Gastrocnemius medialis (tissue), 4 donors: ENCODE results near the gene H19. TPM values are rescaled to one million over a fixed set of nuclear protein-coding genes. Genes with fewer than 3 reads are reported as not detected.

ENCODE experiments used
- ATAC-seq, 2 donors: fragments of 150-250 bp; one replicate each; pipeline ENCODE4 v1.9.1; 2016
- DNase-seq, 2 donors: peaks; one replicate each; pipeline ENCODE4 v3.0.0-alpha.2; 2019
- H3K27ac ChIP-seq, 4 donors: fragments of 200-600 bp; sonication (generic); 1 replicate in 1 of 4; 2 replicates in 3 of 4; pipeline ENCODE4 v1.5.1; 2016 to 2018; ENCODE audit warnings: mild to moderate bottlenecking in 2 of 4, moderate library complexity in 1 of 4
- H3K27me3 ChIP-seq, 3 donors: fragments of 200-600 bp; sonication (generic) in 2 of 3; 1 replicate in 1 of 3; 2 replicates in 2 of 3; pipeline versions ENCODE4 v1.5.1 to v1.6.0; 2016 to 2019; ENCODE audit warnings: mild to moderate bottlenecking in 1 of 3, moderate library complexity in 1 of 3
- H3K36me3 ChIP-seq, 2 donors: fragments of 200-600 bp; sonication (generic) in 1 of 2; one replicate each; pipeline ENCODE4 v1.5.1; 2017 to 2018
- H3K4me1 ChIP-seq, 2 donors: fragments of 200-600 bp; sonication (generic) in 1 of 2; one replicate each; pipeline ENCODE4 v1.5.1; 2016 to 2017; ENCODE audit warnings: mild to moderate bottlenecking in 2 of 2
- H3K4me3 ChIP-seq, 4 donors: fragments of 200-600 bp; sonication (generic) in 3 of 4; 1 replicate in 1 of 4; 2 replicates in 3 of 4; pipeline ENCODE4 v1.5.1; 2016 to 2019; ENCODE audit warnings: mild to moderate bottlenecking in 2 of 4
- H3K9me3 ChIP-seq, 3 donors: fragments of 200-600 bp; sonication (generic) in 2 of 3; 1 replicate in 1 of 3; 2 replicates in 2 of 3; pipeline ENCODE4 v1.5.1; 2016 to 2019
- POLR2A ChIP-seq, 2 donors: fragments of 450-650 bp; IDR thresholded peaks; one replicate each; pipeline ENCODE4 v1.6.1; 2017; ENCODE audit warnings: antibody characterized with exemption in 2 of 2, mild to moderate bottlenecking in 2 of 2, moderate library complexity in 2 of 2
- in situ Hi-C, 4 donors: fragments of 200-750 bp; cut with MboI; loops; one replicate each; pipeline versions ENCODE4 v1.15.0 to v1.8.0; 2017; ENCODE audit warnings: low sequenced_read_pairs in 4 of 4
- intact Hi-C: fragments of 100-400 bp; cut with DNase I; formaldehyde crosslinking; loops from one replicate; pipeline ENCODE4 v1.15.1; 2023; ENCODE audit warnings: low total_unique reads
- total RNA-seq, 4 donors: library from RNA; depleted of rRNA; stranded (reverse); fragments of >200 nt; gene quantifications; one replicate each; pipeline versions ENCODE4 v1.1.0 to v1.2.3, GENCODE V29; 2016
- TF ChIP-seq, protein P1 (sequence below), 5 experiments: fragments of 450-650 bp in 3 of 5; fragments of 200-600 bp in 2 of 5; sonication (generic) in 2 of 5; IDR thresholded peaks in 4 of 5; conservative IDR thresholded peaks in 1 of 5; 1 replicate in 4 of 5; 2 replicates in 1 of 5; pipeline ENCODE4 v1.5.1; 2016 to 2019; ENCODE audit warnings: antibody characterized with exemption in 5 of 5, mild to moderate bottlenecking in 3 of 5, moderate library complexity in 3 of 5

The H19 gene
- total RNA-seq, result 1,000 to 10,000 TPM; 1,088 to 2,877 (median 2,059) TPM

- ATAC-seq (peak; percentile 37 to 41), DNase-seq (no peak)
- Histone ChIP-seq H3K4me1 (no peaks in the 10 kb centered on the region), H3K4me3 (no peak within 1 kb of the TSS), H3K36me3 (no peaks in the 10 kb centered on the region), H3K27ac (no peak within 1 kb of the TSS), H3K27me3 (no peaks in the 10 kb centered on the region), H3K9me3 (no peaks in the 10 kb centered on the region)
- intact Hi-C loops (no loop called here), in situ Hi-C loops (no loop called here)
- TF ChIP-seq, protein P1, sequence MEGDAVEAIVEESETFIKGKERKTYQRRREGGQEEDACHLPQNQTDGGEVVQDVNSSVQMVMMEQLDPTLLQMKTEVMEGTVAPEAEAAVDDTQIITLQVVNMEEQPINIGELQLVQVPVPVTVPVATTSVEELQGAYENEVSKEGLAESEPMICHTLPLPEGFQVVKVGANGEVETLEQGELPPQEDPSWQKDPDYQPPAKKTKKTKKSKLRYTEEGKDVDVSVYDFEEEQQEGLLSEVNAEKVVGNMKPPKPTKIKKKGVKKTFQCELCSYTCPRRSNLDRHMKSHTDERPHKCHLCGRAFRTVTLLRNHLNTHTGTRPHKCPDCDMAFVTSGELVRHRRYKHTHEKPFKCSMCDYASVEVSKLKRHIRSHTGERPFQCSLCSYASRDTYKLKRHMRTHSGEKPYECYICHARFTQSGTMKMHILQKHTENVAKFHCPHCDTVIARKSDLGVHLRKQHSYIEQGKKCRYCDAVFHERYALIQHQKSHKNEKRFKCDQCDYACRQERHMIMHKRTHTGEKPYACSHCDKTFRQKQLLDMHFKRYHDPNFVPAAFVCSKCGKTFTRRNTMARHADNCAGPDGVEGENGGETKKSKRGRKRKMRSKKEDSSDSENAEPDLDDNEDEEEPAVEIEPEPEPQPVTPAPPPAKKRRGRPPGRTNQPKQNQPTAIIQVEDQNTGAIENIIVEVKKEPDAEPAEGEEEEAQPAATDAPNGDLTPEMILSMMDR (IDR thresholded peaks at IDR 0.05 in 4 of 5, conservative IDR thresholded peaks at IDR 0.05 in 1 of 5), result no peak
- TF ChIP-seq POLR2A (IDR thresholded peaks at IDR 0.05), result no peak
Measured at GRCh38 chr11:1997755-1998154, at the start of gene H19. Gene H19 (minus strand): TSS chr11:1997842.

GRCh38 chr11:2041963-2042362 lies 44.3 kb upstream of the H19 start:
- intact Hi-C loops, result no loop called here
- Histone ChIP-seq H3K4me3 (no peak overlapping the region), H3K27me3 (peaks cover 0 to 10% (median 4%) of the 10 kb centered on the region in 3 donors), H3K9me3 (no peaks in the 10 kb centered on the region), H3K36me3 (no peaks in the 10 kb centered on the region), H3K27ac (no peak overlapping the region), H3K4me1 (no peaks in the 10 kb centered on the region)
- ATAC-seq, result no peak
- DNase-seq, result no peak
- TF ChIP-seq, protein P1 (IDR thresholded peaks at IDR 0.05 in 4 of 5, conservative IDR thresholded peaks at IDR 0.05 in 1 of 5), result no peak
- no peak for TF ChIP-seq POLR2A (IDR thresholded peaks at IDR 0.05)
- in situ Hi-C loops, result loop anchor here in 1 of 4 donors (25.0 kb wide), 1 partner anchor 95 kb away; the partner anchor contains the start of gene IGF2

DNA sequence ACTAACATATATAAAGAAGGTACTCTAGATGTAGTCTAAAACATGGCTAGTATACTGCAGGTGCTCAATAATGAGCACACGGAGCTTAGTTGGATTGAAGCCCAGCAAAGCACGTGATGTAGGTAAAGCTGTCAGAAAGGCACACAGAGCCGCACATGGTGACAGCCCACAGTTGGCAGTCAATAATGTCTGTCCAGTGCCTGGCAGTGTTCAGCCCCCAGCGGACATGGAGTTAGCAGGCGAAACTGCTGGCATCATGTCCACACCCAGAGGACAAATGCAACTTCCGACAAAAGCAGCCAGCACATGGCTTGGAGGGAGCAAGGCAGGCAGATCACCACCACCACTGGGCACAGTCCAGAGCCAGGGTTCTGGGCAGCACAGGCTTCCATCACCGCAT lies 43.5 kb upstream of the H19 start:
- ATAC-seq, result no peak
- no peak overlapping the region for H3K27ac ChIP-seq
- peaks cover 0 to 5% (median 3%) of the 10 kb centered on the region in 3 donors for H3K27me3 ChIP-seq
- H3K9me3 ChIP-seq, result no peaks in the 10 kb centered on the region
- H3K4me3 ChIP-seq, result no peak overlapping the region
- intact Hi-C loops (no loop called here), in situ Hi-C loops (loop anchor here in 1 of 4 donors (25.0 kb wide), 1 partner anchor 96 kb away; the partner anchor contains the start of gene IGF2)
- DNase-seq, result no peak
- no peaks in the 10 kb centered on the region for H3K4me1 ChIP-seq
- no peaks in the 10 kb centered on the region for H3K36me3 ChIP-seq
- TF ChIP-seq, protein P1 (IDR thresholded peaks at IDR 0.05 in 4 of 5, conservative IDR thresholded peaks at IDR 0.05 in 1 of 5), result no peak
- TF ChIP-seq POLR2A (IDR thresholded peaks at IDR 0.05), result no peak

GRCh38 chr11:2039198-2039759 lies 41.6 kb upstream of the H19 start:
- ATAC-seq (no peak), DNase-seq (no peak)
- Histone ChIP-seq H3K27ac (no peak overlapping the region), H3K27me3 (peaks cover 0 to 3% (median 0%) of the 10 kb centered on the region in 3 donors), H3K4me1 (no peaks in the 10 kb centered on the region), H3K9me3 (no peaks in the 10 kb centered on the region), H3K4me3 (no peak overlapping the region), H3K36me3 (no peaks in the 10 kb centered on the region)
- in situ Hi-C loops, result loop anchor here in 1 of 4 donors (25.0 kb wide), 1 partner anchor 98 kb away; the partner anchor contains the start of gene IGF2
- no peak for TF ChIP-seq POLR2A (IDR thresholded peaks at IDR 0.05)
- TF ChIP-seq, protein P1 (IDR thresholded peaks at IDR 0.05 in 4 of 5, conservative IDR thresholded peaks at IDR 0.05 in 1 of 5), result no peak
- intact Hi-C loops, result no loop called here
